ENCODE results near the gene FUOM.
"Not testable (repeated sequence)": the region's sequence is repeated elsewhere in the genome, so short reads cannot be mapped to it uniquely, and the experiment has no call there.

The FUOM gene

DNA sequence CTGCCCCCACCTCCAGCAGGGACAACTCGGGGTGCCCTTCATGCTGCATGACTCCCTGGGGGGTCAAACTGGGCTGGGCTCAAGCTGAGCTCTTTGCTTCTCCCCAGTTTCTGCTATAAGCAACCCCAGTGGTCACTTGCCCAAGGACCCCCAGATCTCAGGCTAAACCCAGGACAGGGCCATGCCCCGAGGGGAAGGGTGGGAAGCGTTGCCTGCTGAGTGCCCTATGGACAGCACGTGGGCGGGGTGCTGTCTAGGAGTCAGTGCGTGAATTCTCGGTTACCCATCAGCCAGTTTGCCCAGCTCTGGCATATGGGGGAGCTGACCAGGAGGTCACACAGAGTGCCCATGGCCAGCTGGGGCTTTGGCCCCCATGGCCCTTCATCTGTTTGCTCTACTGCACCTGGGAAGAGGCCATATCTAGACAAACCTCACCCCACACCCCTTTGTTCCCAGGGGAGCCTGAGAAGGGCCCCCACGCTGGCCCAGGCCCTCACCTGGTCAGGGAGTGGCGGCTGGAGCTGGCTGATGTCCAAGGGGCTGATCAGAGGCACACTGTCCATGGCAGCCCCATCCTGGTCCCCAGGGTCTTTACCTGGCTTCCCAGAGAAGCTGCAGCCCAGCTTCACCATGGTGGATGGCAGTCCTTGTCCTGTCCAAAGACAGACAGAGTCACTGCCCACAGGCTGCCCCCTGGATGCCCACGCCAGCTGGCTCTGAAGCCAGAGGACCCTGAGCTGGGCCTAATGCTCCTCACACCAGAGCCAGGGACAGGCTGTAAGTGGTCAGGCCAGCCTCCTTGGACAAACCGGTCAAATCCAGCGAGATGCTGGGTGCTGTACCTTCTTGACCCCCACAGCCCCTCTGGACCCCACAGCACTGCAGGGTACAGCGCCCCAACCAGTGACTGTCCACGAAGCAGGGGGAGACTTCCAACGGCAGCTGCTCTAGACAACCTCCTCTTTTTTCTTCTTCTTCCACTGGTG lies 29.2 kb downstream of the FUOM start:
- no peak for DNase-seq

- no peak for DNase-seq
Measured at GRCh38 chr10:133327651-133328357, 30.0 kb downstream of the FUOM start.

- DNase-seq, result no peak
Measured at GRCh38 chr10:133326745-133327650, 30.8 kb downstream of the FUOM start.

DNA sequence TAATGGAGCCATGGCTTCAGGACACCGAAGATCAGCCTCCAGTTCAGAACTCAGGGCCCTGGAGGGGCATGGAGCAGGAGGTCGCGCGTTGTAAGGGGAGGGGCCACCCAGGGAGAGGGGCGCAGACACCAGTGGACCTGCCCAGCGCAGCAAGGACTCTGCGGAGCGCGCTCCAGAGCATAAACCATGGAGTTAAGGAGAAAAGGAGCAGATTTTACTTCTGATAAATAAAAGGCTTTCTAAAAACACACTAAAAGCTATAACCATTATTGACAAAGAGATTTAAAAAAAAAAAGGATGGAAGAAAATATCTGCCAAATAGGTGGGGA lies 31.6 kb downstream of the FUOM start:
- no peak for DNase-seq

DNA sequence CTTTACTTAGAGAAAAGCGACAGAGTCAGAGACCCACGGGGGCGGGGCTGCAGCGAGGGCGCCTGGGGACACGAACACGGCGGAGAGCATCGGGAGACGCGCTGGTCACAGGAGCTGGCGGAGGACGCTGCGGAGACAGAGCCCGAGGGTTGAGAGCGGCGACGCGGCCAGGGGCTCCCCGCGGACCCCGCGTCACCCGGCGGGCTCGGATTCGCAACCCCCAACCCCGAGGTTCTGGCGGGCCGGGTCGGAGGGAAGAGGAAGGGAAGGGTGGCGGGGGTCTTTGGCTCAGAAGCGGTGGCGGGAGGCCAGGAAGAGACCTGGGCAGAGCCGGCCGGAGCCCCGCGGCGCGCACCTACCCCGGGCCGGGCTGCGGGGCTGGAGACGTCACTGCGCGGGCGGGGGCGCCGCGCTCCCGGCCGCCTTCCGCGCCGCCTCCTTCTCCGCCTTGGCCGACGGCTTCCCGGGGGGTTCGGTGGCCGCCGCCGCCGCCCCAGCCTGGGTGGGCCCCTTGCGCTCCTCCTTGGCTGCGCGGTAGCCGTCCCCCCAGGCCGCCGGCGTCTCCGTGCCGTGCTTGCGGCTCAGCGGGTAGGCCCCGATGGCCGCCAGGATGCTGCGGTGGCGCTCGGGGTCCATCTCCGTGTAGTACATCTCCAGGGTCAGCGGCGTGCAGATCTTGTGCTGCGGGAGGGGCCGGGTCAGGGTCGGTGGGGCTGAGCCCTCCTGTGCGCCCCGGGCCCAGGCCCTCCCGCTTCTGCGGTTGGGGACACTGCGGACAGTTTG lies 32.2 kb downstream of the FUOM start:
- DNase-seq, result no peak

DNA sequence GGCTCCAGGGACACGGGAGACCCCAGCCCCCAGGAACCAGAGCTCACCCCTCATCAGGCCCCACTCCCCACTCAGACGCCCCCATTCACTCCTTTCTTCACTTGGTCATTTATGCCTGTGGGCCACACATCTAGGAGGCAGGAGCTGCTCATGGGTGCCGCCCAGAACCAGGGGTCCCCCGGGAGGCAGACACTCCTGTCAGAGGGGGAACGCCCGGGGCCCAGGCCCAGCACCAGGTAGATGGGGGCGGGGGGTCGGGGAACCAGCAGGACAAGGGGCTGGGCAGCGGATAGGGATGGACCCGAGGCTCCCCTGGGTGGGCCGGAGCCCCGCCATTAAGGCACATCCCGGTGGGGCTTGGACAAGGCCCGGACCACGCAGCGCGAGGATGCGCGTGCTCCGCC lies 33.0 kb downstream of the FUOM start:
- no peak for DNase-seq

- peak; percentile 65 for DNase-seq
Measured at GRCh38 chr10:133324198-133324792, 33.5 kb downstream of the FUOM start.

- not testable (repeated sequence) for DNase-seq
Measured at GRCh38 chr10:133322064-133322709, 35.6 kb downstream of the FUOM start.

DNA sequence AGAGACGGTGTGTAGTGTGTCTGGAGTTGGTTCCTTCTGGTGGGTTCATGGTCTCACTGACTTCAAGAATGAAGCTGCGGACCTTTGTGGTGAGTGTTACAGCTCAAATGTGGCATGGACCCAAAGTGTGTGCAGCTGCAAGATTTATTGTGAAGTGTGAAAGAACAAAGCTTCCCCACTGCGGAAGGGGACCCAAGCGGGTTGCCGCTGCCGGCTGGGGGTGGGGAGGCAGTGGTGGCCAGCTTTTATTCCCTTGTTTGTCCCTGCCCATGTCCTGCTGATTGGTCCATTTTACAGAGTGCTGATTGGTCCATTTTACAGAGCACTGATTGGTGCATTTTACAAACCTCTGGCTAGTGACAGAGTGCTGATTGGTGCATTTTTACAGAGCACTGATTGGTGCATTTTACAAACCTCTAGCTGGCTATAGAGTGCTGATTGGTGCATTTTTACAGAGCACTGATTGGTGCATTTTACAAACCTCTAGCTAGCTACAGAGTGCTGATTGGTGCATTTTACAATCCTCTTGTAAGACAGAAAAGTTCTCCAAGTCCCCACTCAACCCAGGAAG lies 36.9 kb downstream of the FUOM start:
- not testable (repeated sequence) for DNase-seq

DNA sequence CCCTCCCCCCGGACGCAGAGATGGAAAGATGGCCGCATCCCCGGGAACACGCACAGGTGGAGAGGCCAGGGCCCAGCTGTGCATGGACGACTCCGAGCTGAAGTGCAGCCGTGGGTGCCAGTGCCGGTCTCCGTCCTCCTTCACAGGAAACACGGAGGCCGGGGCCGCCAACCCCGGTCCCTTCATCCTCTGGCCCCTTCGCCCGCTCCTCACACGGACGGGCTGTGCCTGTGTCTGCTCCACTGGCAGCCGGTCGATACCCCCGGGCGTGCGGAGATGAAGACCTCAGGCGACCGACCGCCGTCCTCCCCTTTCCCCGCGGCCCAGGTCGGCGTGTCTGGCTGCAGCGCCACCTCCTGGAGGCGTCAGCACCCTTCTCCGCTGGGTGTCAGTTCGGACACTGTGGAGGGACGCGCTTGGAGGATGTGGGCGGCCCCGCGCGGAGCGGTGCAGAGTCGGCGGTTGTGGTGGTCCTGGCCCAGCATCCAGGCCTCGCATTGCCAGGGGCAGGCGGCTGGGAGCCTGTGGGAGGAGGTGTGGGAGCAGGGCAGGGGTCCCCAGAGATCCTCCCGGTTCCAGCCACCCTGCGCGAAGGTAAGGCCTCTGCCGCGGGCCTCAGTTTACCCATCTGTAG lies 39.2 kb downstream of the FUOM start:
- DNase-seq, result peak; percentile 61

DNA sequence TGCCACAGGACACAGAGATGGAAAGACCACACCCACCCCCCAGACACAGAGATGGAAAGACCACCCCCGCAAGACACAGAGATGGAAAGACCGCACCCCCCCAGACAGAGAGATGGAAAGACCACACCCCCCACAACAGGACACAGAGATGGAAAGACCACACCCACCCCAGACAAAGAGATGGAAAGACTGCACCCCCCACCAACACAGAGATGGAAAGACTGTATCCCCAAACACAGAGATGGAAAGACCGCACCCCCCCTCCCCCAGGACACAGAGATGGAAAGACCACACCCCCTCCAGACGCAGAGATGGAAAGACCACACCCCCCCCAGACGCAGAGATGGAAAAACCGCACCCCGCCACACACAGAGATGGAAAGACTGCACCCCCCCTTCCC lies 41.1 kb downstream of the FUOM start:
- DNase-seq, result no peak

DNA sequence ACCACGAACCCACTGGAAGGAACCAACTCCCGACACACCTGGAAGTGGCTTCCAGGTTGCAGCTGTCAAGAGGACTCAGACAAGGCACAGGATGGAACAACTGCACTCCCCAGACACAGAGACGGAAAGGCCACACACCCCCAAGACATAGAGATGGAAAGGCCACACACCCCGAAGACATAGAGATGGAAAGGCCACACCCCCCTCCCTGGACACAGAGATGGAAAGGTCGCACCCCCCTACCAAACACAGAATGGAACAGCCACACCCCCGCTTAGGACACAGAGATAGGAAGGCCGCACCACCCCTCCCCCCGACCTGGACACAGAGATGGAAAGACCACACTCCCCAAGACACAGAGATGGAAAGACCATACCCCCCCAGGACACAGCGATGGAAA lies 41.6 kb downstream of the FUOM start:
- DNase-seq, result no peak

DNA sequence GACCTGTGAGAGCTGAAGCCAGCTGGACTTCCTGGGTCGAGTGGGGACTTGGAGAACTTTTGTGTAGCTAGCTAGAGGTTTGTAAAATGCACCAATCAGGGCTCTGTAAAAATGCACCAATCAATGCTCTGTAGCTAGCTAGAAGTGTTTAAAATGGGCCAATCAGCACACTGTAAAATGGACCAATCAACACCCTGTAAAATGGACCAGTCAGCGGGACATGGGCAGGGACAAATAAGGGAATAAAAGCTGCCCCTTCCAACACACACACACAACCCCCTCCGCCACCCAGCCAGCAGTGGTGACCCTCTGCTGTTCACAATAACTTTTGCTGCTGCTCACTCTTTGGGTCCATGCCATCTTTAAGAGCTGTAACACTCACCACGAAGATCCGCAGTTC lies 42.0 kb downstream of the FUOM start:
- DNase-seq, result no peak

DNA sequence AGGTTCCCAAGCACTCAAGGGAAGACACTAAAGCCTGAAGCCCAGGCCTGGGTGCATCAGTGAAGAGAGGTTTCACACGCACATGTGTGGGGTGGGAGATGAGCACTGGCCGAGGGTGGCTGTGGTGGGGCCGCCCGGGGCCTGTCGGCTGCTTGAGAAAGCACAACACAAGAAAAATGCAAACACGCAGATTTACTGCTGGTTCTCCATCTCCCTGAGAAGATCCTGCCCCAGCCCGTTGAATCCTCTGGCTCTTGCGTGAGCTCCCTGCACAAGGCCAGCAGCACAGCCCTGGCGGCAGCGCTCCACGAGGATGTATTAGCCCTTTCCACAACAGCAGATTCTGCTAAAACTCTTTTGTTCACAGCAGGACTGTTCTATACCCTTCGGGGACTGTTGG lies 42.9 kb downstream of the FUOM start:
- DNase-seq, result no peak

DNA sequence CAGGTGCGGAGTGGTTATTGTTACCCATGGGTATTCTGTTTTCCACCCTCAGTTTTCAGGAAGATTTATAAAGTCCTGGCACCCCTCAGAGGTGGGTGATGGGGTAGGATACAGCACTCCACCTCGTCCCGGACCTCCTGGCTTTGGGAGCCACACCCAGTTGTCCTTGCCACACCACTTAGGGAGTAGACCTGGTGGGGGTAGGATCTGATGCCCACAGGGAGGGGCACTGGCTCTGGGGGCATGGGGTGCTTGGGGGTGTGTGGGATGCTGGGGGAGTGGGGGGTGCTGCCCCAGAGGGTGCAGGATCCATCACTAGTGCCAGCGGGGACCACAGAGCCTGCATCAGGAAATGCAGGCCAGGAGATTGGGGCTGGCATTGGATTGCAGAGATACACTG lies 44.6 kb downstream of the FUOM start:
- no peak for DNase-seq

GRCh38 chr10:133312769-133313145 lies 45.1 kb downstream of the FUOM start:
- DNase-seq, result no peak

GRCh38 chr10:133312016-133312768 lies 45.6 kb downstream of the FUOM start:
- DNase-seq, result no peak

DNA sequence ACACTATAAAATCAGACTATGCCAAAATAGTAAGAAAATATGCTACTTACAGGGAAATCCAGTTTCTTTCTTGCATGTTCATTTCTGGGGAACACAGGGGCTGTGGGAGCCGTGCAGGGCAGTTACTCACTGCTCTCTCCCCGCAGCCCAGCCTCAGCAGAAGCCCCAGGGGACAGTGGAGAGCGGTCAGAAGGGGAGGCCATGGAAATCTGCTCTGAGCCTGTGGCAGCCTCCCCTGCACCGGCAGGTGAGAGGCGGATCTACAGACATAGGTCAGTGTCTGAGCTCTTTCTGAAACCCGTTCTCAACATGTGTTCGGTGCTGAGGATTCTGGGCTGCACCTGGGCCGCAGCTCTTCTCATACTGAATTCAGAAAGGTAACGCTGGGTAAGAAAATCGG lies 46.2 kb downstream of the FUOM start:
- no peak for DNase-seq

DNA sequence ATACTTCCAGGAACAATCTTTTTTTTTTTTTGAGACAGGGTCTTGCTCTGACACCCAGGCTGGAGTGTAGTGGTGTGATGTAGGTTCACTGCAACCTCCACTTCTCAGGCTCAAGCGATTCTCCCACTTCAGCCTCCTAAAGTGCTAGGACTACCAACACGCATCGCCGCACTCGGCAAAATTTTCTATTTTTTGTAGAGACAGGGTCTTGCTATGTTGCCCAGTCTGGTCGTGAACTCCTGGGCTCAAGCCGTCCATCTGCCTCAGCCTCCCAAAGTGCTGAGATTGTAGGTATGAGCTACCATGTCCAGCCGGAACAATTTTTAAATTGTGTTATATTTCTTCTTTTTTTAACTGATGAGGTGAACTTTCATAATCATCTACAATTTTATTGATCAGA lies 47.0 kb downstream of the FUOM start:
- no peak for DNase-seq

DNA sequence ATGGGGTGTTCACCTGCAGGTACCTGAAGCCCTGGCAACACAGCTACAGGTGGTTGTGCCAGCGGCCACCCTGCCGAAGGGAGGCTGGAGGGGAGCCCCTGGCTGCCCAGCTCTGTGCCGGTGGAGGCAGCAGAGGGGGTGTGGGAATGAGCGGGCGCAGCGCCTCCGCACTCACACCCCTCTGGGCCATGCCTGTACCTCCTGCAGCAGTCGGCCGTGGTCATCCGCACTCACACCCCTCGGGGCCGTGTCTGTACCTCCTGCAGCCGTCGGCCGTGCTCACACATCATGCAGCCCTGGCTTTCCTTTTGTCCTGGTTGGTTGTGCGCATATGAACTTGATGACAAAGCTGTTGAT lies 47.4 kb downstream of the FUOM start:
- DNase-seq, result no peak
